HG02938 (cell line): ENCODE data around the gene NR1H3.

Experiments
- ATAC-seq: cut with Tn5 transposase; IDR thresholded peaks from one replicate; pipeline ENCODE4 v1.9.1; 2021; ENCODE audit warnings: mild to moderate bottlenecking, moderate library complexity; ENCODE audit not compliant: unreplicated experiment

Gene NR1H3

GRCh38 chr11:47243454-47243853, 14.3 kb upstream of the NR1H3 start:
- no peak for ATAC-seq

GRCh38 chr11:47244448-47245350, 13.1 kb upstream of the NR1H3 start:
- no peak for ATAC-seq

- ATAC-seq, result no peak
These were observed 12.0 kb upstream of the NR1H3 start for GRCh38 chr11:47245611-47246357.

GRCh38 chr11:47247502-47247901, 10.3 kb upstream of the NR1H3 start:
- ATAC-seq, result no peak

GRCh38 chr11:47248304-47248663, 9.5 kb upstream of the NR1H3 start:
- peak; percentile 23 for ATAC-seq

DNA sequence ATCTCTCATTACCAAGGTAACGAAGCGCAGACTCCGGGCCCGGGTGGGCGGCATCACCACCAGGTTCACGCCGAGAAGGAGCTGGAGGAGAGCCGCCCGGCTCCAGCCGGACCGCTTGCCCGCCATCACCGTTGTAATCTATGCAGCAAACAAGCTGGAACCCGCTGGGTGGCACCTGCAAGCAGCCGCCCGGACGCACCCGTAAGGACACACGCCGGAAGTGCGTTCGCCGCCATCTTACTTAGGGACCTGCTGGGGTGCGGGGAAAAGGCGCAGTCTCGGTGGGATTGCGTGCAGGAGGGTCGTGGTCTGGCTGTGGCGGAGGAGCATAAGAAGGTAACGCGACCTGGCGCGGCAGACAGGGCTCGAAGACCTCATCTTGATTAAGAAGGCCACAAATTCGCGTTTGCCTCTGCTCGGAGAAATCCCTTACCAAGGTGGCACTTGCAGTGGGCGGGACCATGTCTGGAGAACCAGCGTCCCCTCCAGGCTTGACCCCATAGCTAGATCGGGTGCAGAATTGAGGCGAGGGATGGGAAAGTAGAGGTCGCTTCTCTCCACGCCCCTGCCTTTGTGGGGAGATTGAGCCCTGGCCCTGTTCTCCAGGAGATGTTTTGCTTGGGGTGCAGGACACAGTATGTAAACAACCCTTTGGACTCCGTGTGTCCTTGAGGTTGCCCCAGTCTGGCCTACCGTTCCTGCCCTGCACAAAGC, 9.0 kb upstream of the NR1H3 start, which contains the start of gene ACP2:
ACP2 (minus strand) TSS at position 151 of the 714 bp plus-strand sequence; CDS start at position 126, 25 bp downstream.
- peak; percentile 87 for ATAC-seq

GRCh38 chr11:47249378-47249715, 8.4 kb upstream of the NR1H3 start:
- no peak for ATAC-seq

DNA sequence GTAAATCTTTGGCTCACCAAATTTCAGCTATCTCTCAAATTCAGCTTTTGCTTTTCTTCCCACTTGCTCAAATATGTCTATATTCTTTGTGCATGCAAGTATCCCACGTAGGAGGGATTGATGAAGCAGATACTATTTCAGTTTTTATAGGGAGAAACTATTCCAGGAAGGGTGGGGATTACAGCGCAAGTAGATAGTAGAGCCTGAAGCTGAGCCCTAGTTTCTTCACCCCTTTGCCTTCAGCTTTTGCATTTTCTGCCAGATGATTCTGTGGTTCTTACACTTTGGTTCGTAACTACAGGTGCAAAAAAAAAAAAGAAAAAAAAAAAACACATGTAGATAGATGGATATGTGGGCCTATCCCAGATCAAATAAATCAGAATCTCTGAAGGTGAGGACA, 6.0 kb upstream of the NR1H3 start:
- no peak for ATAC-seq

- no peak for ATAC-seq
These were observed 4.1 kb upstream of the NR1H3 start for GRCh38 chr11:47253660-47254059.

DNA sequence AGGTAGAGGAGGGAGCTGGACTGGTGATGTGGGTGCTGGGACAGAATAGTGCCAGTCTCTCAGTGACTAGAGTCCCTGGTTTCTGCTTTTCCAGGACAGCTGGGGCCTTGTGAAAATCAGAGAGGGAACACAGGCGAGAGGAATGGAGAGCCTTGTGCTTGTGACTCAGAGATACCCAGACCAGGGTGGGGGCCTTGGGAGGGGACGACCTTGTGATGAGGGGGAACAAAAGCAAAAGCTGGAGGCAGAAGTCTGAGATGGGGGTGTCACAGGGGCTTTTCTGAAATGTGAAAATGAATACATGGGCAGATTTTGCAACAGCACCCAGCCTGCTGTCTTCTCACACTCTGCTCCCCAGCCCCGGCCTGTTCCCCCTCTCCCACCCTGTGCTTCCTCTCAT, 3.4 kb upstream of the NR1H3 start:
- no peak for ATAC-seq

GRCh38 chr11:47256374-47256773, 1.4 kb upstream of the NR1H3 start:
- no peak for ATAC-seq

DNA sequence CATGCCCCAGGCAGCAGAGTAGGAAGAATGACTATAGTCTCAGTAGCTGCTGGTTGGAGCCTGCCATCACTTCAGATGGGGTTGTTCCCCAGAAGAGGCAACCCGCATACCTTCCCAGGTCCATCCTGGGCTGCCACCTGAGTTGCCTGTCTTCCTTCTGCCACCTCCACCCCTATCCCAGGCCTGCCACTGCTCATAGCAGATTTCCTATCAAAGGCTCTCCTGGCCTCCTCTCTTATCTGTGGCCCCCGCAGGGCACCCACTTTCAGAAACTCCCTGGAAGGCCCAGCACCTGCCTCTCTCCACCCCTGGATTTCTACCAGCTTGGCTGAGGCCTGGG, 649 bp upstream of the NR1H3 start:
- ATAC-seq, result no peak

GRCh38 chr11:47258317-47258902, 614 bp downstream of the NR1H3 start:
- ATAC-seq, result no peak

GRCh38 chr11:47259232-47259977, 1.6 kb downstream of the NR1H3 start:
- ATAC-seq, result no peak

GRCh38 chr11:47260366-47260765, 2.6 kb downstream of the NR1H3 start:
- no peak for ATAC-seq

GRCh38 chr11:47261291-47261800, 3.5 kb downstream of the NR1H3 start:
- ATAC-seq, result no peak

DNA sequence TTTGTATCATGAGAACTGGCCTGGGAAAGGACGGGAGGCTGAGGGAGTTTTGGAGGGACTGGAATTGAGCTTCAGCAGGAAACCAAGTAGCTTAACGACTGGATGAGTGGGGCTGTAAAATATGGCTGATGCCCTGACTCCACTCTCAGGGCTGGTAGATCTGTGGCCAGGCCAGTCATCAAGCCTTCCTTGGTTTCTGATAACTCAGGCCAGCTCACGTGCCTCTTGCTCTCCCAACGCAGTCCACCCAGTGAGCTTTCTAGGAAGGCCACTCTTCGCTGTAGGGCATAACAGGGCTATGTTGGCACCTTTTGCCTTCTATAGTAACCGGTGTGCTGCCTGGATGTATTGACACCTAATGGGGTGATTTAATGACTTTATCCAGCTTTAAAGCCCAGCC, 6.3 kb downstream of the NR1H3 start:
- no peak for ATAC-seq

DNA sequence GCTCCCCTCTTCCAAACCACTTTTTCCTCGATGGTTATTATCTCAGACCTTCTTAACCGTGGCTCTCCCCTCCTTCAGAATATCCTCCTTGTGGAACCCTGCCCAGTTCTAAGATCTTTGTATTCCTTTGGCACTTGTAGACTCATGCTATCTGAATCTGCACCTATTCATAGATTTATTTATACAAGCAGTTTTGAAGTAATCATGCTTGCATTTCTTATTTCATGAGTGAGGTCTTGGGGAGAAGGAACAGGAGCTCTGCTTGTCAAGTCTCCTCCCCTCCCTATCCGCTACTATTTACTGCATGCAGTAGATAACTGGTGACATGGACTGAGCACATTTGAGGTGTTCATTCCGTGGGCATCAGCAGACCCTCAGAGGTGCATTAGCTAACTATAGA, 6.7 kb downstream of the NR1H3 start:
- no peak for ATAC-seq

GRCh38 chr11:47267876-47268275, 10.1 kb downstream of the NR1H3 start:
- ATAC-seq, result no peak

- no peak for ATAC-seq
These were observed 10.7 kb downstream of the NR1H3 start for GRCh38 chr11:47268448-47269001.
